Measurements from ENCODE around the gene VPS18.
A peak's percentile ranks its signal among the peaks of the same experiment; 100 is the strongest.

Gene VPS18

GRCh38 chr15:40902605-40903561, 8.6 kb downstream of the VPS18 start:
- DNase-seq: no peak

GRCh38 chr15:40904552-40905201, 10.4 kb downstream of the VPS18 start:
- DNase-seq: no peak

- DNase-seq: peak; percentile 58
These were observed 12.1 kb downstream of the VPS18 start for GRCh38 chr15:40906091-40906990.

GRCh38 chr15:40906991-40907802, 12.9 kb downstream of the VPS18 start:
- peak; percentile 29 for DNase-seq

GRCh38 chr15:40908095-40908494, 13.8 kb downstream of the VPS18 start:
- no peak for DNase-seq

- DNase-seq: no peak
These were observed 15.7 kb downstream of the VPS18 start for GRCh38 chr15:40909662-40910630.

GRCh38 chr15:40911141-40911540, 16.9 kb downstream of the VPS18 start:
- DNase-seq: no peak

DNA sequence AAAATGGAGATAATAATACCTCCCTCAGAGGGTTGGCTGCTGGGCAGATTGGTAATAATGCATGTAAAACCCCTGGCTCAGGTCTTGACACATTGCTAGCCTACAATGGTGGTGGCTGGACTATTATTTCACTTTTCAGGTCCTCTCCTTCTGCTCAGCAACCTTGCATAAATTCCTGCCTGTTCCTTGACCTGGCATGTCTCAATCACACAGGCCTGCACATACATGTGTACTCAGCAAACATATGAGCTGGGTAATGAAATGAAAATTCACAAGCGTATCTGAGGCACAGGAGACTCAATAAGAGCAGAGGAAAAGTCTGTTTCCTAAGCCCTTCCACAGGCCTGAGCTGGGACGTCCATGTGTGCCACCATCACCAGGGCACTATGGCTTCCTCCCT, 17.4 kb downstream of the VPS18 start:
- no peak for DNase-seq

DNA sequence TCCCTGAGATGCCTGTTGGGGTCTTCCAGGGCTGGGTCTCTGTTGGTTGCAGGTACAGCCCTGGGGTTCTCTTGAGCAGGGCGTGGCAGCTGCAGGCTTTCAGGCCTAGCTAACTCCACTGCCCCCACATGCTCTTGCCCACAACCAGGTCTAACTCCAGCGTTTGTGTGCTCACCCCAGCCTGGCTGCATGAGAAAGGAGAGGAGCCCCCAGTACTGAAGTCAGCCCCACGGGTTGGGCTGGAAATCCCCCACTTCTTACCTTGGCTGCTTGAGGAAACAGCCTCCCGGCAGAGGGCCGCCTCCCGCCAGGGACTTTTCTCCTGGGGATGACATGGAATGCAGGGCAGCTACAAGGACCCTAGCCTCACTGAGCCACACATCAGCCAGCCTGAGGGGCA, 18.2 kb downstream of the VPS18 start:
- DNase-seq: no peak

DNA sequence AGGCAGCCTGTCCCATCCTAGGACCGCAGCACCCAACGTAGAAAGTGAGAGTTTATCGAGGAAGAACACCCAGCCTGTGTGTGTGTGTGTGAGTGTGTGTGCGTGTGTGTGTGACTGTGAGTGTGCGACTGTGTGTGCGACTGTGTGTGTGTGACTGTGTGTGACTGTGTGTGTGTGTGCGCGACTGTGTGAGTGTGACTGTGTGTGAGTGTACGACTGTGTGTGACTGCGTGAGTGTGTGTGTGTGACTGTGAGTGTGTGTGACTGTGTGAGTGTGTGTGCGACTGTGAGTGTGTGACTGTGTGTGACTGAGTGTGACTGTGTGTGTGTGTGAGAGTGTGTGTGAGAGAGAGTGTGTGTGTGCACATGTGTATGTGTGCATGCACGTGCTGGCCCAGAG, 19.8 kb downstream of the VPS18 start:
- no peak for DNase-seq

- DNase-seq: no peak
These were observed 20.2 kb downstream of the VPS18 start for GRCh38 chr15:40914486-40914885.

- DNase-seq: no peak
These were observed 20.9 kb downstream of the VPS18 start for GRCh38 chr15:40915116-40915661.

DNA sequence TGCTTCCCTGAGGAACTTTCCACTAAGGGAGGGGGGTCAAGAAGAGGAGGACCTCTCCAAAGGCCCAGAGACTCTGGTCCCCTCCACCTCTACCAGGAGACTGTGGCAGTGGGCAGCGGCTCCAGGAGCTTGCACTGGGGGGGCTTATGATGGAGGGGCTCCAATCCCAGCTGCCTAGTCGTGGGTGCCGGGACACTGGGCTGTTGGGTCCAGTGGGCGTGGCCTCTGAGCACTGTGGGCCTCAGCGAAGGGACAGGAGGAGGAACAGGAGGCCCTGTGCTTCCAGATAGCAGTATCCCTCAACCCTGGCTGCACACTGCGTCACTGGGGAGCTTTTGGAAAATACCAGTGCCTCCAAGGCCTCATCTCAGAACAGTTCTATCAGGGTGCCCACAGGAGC, 21.4 kb downstream of the VPS18 start:
- DNase-seq: no peak

DNA sequence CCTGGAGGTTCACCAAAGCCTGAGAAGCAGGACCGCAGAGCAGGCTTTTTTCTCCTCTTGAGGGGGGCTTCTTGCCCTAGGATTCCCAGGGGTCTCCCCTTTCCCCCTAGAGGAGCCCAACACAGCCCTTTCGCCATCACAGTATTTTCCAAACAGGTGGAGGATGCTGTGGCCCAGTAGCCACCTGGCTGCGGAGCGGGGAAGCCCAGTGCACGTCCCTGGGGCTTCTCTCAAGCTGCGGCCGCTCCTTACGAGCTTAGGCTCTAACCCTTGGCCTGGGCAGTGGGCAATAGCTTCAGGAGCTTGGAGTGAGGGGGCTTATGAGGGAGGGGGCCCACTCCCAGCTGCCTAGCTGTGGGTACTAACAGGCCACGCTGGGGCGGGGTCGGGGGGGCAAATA, 23.3 kb downstream of the VPS18 start:
- DNase-seq: no peak

GRCh38 chr15:40918146-40918798, 24.0 kb downstream of the VPS18 start:
- no peak for DNase-seq

DNA sequence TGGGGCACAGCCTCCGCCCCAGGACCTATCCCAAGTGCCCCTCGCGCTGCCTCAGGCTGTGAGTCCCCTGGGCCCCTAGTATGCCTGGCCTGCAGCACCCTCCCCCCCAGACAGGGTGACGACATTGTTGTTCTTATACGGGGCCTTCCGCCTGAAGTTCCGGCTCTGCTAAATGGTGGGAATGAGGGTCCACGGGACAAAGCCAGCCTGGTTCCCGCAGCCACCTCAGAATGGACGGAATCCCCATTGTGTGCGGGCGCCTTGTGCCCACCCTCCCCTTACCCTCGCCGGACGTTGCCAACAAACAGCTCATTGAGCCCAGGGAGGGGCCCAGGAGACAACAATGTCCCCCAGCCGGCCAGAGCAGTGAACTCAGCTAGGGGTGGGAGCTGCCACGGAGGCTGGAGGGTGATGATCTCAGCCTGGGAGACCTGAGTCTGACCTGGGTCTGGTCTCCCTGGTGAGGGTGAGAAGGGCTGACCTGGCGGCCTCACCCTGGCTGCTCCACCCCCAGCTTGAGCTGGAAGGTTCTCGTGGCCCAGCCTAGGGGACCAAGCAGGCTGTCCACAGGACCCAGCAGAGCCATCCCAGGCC, 24.6 kb downstream of the VPS18 start:
- no peak for DNase-seq

DNA sequence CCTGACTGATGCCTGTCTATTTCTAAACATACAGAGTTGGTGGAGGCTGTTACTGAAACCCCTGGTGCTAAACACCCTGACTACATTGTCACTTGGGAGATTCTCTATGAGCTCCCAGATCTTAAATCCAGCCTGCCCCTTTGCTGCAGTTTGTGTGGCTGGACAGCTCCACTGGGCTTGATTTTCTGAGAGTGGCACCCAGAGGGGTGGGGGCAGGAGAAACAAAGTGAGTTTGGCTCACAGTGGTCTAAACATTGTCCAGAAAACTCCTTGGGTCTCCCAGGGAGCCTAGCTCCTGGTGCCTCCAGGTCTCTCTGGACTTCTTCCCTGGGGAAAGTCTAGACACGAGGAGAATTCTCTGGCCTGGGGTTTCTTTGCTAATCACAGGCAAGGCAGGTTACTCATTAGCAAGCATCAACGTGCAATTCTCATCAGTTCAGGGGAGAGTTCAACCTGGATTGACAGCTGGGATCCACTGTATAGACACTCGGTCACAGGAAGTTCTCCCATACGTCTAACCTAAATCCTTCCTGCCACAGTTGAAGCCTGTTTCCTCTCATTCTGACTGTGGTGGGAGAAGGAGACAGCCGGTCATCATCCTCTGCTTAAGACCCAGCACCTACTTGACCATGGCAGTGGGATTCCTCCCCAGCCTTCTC, 27.8 kb downstream of the VPS18 start:
- DNase-seq: no peak

DNA sequence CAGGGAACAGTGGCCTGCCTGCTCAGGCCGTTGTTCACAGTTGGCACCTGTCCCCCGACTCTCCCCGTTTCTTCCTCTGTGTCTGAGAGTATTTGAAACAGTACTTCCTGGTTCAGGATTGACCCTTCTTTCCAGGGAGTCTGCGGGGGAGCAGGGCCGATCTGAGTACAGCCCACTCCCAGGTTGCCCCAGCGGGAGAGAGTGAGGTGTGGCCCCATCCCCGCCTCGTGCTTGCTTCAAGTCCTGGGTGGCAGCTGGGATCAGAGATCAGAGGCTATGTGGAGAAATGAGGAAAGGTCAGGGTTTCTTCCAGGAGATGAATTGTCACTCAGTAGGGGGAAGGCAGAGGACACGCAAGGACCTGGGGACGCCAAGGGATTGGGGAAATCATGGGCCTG, 28.4 kb downstream of the VPS18 start:
- no peak for DNase-seq

DNA sequence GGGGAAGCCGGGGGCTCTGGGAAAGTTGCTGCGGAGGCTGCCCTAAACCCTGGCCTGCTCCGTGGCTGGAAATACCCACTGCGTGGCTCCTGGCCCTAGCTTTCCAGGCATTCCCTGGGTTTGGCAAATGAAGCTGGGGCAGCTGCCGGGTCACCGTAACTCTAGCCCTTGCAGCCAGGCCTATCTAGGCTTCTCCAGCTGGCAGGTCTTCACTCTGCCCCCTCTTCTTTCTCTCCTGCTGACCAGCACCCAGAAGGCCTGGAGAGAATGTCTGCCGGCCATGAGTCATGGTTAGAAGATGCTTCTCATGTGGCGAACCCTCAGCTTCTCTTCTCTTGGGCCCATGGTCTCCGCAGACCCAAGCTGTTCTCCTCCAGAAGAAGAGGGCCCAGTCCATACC, 29.3 kb downstream of the VPS18 start:
- DNase-seq: no peak
